Measurements from ENCODE around the gene AKT3.

Gene AKT3

GRCh38 chr1:243723050-243723449 is 127.0 kb downstream of the AKT3 start:
- no peak for DNase-seq
- in situ Hi-C loops (cut with HindIII; ENCODE audit: low pct_ligation_motif_present, low pct_unique_long_range_greater_than_20kb, low sequenced_read_pairs) = no loop called here

GRCh38 chr1:243719476-243719875 is 130.6 kb downstream of the AKT3 start:
- in situ Hi-C loops (cut with HindIII; ENCODE audit: low pct_ligation_motif_present, low pct_unique_long_range_greater_than_20kb, low sequenced_read_pairs) = no loop called here

DNA sequence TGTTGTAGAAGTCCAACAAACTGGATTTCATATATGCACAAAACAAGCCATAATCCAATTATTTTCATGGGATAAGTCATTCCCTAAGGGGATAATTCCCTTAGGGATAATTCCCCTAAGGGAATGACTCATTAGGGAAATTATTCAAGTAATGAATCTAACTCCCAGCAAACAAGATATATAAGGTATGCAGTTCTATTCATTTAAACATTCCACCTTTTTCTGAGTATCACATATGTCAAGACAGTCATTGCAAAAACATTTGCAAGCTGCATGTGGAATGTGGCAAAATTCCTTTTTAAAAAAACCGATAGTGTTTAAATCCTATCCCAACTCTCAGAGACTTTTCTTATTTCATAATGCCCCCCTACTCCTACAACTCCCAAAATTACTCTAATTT is 131.2 kb downstream of the AKT3 start:
- in situ Hi-C loops (cut with HindIII; ENCODE audit: low pct_ligation_motif_present, low pct_unique_long_range_greater_than_20kb, low sequenced_read_pairs) = no loop called here
- DNase-seq = peak; percentile 26

More at GRCh38 chr1:243719476-243719875, 130.6 kb downstream of the AKT3 start:
- no peak for DNase-seq

DNA sequence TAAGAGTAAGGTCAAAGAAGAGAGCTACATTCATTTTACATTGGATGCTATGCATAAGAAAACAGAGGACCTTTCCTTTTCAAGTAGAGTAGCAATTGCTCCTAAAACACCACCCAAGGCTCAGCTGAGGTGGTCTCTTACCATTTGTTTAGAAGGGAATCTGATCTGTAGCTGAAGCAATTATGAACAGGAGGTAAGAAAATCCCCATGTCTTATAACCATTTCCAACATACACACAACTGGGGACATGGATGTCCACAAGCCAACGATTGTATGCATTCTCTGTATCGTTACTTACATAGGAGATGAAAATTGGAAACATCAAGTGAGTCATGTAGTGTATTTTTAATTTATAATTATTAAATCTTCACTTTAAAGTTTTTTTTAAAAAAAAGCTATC is 132.0 kb downstream of the AKT3 start:
- in situ Hi-C loops (cut with HindIII; ENCODE audit: low pct_ligation_motif_present, low pct_unique_long_range_greater_than_20kb, low sequenced_read_pairs) = no loop called here
- no peak for DNase-seq

- in situ Hi-C loops (cut with HindIII; ENCODE audit: low pct_ligation_motif_present, low pct_unique_long_range_greater_than_20kb, low sequenced_read_pairs) = no loop called here
- DNase-seq = no peak
These were observed 133.1 kb downstream of the AKT3 start for GRCh38 chr1:243716906-243717305.

- no peak for DNase-seq
- in situ Hi-C loops (cut with HindIII; ENCODE audit: low pct_ligation_motif_present, low pct_unique_long_range_greater_than_20kb, low sequenced_read_pairs) = no loop called here
These were observed 134.8 kb downstream of the AKT3 start for GRCh38 chr1:243715285-243715684.

DNA sequence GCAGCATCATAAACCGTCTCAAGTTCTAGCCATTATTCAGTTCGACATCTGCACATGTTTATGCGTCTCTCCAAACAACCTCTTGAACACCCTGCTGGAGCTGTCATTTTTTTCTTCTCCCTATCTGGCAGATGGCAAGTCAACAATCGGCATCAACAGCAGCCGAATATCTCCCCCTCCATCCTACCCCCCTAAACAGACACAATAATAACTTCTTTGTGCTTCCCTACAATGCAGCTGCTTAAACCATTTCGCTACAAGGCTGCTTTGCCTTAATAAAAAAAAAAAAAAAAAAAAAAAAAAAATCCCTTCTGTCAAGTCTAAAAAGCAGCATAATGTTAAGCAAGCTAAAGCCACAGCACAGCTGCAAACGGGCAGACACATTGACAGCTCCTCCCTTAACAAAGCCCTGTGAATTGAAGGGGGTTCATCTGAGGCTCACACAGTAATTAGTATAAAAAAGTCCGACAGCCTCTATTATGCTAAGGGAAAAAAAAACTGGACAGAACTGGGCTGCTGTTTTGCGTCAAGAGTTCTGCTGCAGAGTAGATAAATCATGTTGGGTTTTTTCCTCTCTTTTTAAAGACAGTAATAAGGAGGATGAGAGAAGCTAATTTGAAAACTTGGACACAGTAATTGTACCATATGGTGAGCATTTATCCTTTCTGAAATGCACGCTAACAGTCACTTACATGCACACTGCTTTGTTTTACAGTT is 136.4 kb downstream of the AKT3 start:
- no peak for DNase-seq
- in situ Hi-C loops (cut with HindIII; ENCODE audit: low pct_ligation_motif_present, low pct_unique_long_range_greater_than_20kb, low sequenced_read_pairs) = no loop called here

DNA sequence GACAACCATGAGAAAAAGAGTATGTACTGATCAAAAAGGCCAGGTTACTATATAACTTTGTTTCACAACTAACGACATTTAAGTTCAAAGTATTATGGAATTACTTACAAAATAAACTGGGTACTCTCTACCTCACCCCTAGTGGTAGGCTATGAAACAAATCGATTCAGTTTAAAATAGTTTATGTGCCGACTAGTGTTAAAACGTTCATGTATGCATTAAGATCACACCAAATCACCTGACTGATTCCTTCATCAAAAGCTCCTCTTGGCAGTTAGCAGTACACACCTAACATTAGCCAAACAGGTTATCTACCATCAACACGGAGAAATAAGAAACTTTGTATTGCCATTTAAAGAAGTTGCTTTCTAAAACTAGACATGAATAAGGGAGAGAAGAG is 137.1 kb downstream of the AKT3 start:
- in situ Hi-C loops (cut with HindIII; ENCODE audit: low pct_ligation_motif_present, low pct_unique_long_range_greater_than_20kb, low sequenced_read_pairs) = no loop called here
- DNase-seq = no peak

GRCh38 chr1:243712242-243712641 is 137.8 kb downstream of the AKT3 start:
- DNase-seq = no peak
- in situ Hi-C loops (cut with HindIII; ENCODE audit: low pct_ligation_motif_present, low pct_unique_long_range_greater_than_20kb, low sequenced_read_pairs) = no loop called here

DNA sequence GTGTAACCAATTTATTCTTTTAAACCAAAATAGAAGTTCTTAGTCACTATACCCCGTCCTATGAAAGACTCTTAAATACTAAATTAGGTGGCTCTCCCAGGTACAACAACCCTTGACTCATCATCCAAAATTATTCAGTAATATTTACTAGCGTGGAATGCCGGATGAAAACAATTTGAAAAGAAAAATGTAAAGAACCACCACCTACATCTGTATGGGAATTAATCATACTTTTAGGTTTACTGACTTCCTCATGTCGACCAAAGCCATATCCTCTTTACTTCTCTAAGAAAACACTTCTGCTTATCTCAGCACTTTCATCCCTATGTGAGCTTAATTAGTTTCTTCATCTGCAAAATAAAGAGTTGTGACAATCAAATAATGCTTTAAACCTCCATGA is 139.6 kb downstream of the AKT3 start:
- no peak for DNase-seq
- in situ Hi-C loops (cut with HindIII; ENCODE audit: low pct_ligation_motif_present, low pct_unique_long_range_greater_than_20kb, low sequenced_read_pairs) = no loop called here

DNA sequence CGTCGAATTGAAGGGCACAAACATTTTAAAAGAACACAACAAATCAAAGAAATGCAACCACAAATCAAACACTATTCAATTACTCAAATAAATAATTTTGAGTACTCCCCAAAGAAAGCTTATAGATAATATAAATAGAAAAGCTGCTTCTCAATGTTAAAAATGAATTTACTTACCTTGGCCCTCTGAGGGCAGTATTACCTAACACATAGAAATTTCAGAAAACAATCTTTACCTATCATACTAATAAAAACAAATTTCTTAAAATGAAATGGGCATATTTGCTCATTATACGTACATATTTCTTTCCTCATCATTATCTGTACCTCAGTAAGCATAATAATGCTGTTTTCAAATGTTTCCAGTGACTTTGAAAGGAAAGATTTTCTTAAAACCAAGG is 141.8 kb downstream of the AKT3 start:
- peak; percentile 16 for DNase-seq
- in situ Hi-C loops (cut with HindIII; ENCODE audit: low pct_ligation_motif_present, low pct_unique_long_range_greater_than_20kb, low sequenced_read_pairs) = no loop called here

DNA sequence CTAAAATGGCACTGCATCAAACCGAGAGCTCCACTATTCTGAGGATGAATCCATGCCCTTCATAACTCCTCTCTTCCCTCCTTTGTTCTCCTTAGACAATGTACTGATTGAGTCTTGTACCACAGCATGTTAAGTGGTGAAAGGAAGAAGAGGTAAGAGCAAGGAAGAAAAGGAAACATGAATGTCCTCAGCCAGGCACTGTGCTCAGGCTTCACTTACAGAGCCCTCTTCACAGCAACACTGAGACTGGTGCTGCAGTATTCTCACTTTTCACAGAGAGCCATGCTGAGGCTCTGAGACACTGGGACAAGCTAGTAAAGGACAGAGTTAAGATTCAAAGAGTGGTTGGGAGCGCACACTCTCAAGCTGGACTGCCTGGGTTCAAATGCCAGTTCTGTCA is 143.5 kb downstream of the AKT3 start:
- in situ Hi-C loops (cut with HindIII; ENCODE audit: low pct_ligation_motif_present, low pct_unique_long_range_greater_than_20kb, low sequenced_read_pairs) = no loop called here
- no peak for DNase-seq

DNA sequence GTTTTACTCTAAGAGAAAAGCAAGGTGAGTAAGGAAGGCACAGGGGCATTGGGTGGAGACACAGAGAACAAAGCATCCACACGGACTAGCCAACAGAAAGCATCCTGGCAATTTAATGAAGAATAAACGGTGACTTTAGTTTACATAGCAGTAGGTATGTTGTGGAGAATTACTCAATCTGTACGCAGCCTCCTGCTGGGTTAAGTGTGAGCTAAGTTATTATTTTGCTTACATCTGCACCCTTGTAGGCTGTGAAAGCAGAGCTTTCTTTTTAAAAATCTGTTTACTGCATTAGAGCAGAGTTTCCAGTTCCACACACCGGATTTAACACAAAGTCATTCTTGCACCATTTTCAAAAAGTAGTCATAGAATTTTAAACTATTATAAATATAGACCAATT is 144.5 kb downstream of the AKT3 start:
- in situ Hi-C loops (cut with HindIII; ENCODE audit: low pct_ligation_motif_present, low pct_unique_long_range_greater_than_20kb, low sequenced_read_pairs) = no loop called here
- DNase-seq = no peak

DNA sequence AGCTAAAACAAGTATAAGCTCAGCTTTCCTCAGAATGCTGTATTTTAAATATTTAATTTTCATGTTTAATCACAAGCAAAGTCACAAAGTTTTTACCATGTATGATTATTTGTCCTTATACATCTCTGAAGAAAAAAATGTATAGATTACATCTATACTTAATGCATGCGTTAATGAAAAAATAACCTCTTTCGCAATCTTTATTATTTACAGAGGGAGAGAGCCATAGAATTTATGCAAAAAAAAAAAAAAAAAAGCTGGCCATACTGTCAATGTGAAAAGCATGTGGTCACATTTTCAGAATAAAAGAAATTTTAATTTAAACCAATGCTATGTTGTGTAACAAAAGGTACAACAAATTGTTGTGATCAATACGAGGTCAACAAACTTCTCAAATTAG is 148.2 kb downstream of the AKT3 start:
- DNase-seq = no peak
- in situ Hi-C loops (cut with HindIII; ENCODE audit: low pct_ligation_motif_present, low pct_unique_long_range_greater_than_20kb, low sequenced_read_pairs) = no loop called here

DNA sequence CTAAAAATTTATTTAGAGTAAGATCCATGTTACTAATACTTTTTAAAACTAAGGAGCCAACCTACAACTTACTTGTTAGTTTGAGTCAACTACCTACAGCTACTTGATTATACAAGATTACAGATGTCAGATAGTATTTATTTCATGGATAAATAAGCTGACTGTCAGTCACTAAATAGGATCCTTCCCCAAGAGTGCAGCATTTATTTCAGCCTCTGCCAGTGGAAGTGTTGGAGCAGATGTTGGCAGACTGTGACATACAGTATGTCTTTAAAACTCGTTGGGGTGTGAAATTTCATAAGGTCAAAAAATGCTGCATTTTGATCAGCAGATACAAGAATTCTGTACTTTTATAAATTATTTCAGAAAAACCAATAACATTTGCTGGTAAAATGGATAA is 156.2 kb downstream of the AKT3 start:
- DNase-seq = no peak
- in situ Hi-C loops (cut with HindIII; ENCODE audit: low pct_ligation_motif_present, low pct_unique_long_range_greater_than_20kb, low sequenced_read_pairs) = no loop called here

DNA sequence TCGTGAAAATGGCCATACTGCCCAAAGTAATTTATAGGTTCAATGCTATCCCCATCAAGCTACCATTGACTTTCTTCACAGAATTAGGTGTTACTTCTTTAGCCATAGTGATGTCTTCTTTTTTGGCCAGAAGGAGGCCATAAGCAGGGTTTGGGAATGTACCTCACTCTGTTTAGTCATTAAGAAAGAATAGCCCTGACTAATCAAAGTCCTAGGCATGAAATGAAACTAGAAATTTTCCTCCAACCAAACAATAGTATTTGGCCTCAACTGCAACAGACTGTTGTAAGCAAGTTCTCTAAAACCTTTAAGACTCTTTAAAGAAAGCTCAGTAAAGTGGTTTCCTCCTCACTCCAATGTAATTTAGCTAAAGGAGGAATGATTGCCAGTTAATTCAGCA is 163.9 kb downstream of the AKT3 start:
- in situ Hi-C loops (cut with HindIII; ENCODE audit: low pct_ligation_motif_present, low pct_unique_long_range_greater_than_20kb, low sequenced_read_pairs) = no loop called here

DNA sequence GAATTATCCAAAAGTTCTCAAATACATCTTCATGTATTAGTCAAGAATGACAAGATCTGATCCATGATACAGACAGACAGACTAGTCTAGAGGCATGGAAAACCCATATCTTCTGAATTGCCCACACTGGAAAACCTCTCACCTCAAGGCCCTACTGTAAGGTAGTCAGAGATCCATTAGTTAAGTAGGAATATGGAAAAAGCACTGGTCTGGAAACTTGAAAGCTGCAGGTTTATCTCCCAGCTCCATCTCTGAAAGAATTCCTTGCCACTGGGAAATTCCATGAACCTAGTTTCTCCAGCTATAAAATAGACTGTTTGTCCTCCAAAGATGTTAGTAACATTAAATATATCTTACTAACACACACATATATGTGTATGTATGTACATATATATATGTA is 169.2 kb downstream of the AKT3 start:
- DNase-seq = no peak
- in situ Hi-C loops (cut with HindIII; ENCODE audit: low pct_ligation_motif_present, low pct_unique_long_range_greater_than_20kb, low sequenced_read_pairs) = no loop called here

More for the DNA sequence above, 163.9 kb downstream of the AKT3 start:
- DNase-seq = no peak

DNA sequence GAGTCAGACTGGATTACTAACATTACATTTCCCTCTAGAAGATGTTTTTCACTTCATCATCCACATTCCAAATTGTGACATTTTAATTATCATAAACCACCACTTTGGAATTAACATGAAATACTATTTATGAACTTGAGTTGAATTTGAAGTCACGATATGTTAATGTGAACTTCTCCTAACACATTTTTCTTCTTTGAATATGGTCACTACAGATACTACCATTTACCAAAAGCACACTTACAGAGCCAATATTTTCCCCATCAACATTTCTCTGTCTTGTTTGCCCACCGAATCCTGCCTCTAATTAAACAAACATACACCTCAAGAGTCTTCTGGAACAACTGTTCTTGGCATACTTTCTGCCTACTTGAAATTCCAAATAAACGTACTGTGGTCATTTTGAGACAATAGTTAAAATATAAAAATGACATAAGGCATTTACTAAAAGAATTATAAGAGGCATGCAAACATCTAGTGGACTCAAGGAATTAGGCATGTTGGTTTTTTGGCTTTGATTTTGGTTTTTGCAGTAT is 177.4 kb downstream of the AKT3 start:
- no peak for DNase-seq
- in situ Hi-C loops (cut with HindIII; ENCODE audit: low pct_ligation_motif_present, low pct_unique_long_range_greater_than_20kb, low sequenced_read_pairs) = no loop called here

GRCh38 chr1:243667591-243667990 is 182.5 kb downstream of the AKT3 start:
- in situ Hi-C loops (cut with HindIII; ENCODE audit: low pct_ligation_motif_present, low pct_unique_long_range_greater_than_20kb, low sequenced_read_pairs) = no loop called here
- DNase-seq = no peak

DNA sequence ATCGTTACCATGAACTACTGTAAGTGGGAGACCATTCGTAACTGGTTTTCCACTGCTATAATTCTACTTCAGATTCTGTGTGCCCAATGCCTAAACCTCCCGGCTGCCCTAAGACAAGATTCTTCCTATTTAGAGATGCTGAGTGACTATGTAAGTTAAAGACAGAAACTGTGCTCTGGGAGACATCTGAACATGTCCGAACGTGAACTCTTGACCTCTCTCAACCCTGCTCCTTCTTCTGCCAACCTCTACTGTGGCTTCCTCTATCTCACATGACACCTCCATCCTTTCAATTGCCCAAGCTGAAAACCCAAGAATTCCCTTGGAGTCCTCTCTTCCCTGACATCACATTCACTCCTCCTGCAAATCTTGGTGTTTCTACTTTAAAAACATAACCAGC is 182.9 kb downstream of the AKT3 start:
- in situ Hi-C loops (cut with HindIII; ENCODE audit: low pct_ligation_motif_present, low pct_unique_long_range_greater_than_20kb, low sequenced_read_pairs) = no loop called here
- no peak for DNase-seq

DNA sequence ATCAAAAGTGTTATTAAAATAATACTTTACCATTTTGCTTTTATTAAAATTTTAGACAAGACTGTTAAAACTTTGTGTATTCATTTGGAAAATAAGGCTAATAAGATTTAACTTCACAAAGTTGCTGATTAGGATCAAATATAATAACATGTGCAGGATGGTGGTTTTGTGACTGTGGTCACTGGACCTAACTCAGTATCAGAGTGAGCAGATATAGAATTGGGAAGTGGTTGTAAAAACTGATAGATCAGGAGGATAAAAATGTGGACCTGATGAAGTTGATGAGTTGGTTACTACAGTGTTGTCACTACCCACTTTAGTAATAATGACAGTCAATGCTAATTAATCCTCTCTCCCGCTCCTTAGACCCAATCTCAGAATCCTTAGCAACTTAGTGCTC is 186.4 kb downstream of the AKT3 start:
- DNase-seq = no peak
- in situ Hi-C loops (cut with HindIII; ENCODE audit: low pct_ligation_motif_present, low pct_unique_long_range_greater_than_20kb, low sequenced_read_pairs) = no loop called here

Data from ACHN (cell line).